Kidney capillary endothelial cell (primary cell): ENCODE measurements around the gene TRIM41.
A peak's percentile ranks its signal among the peaks of the same experiment; 100 is the strongest.

Experiments
- DNase-seq: peaks from one replicate; pipeline ENCODE4 v3.0.0-alpha.2; 2018; ENCODE audit warnings: low spot score

Gene TRIM41

DNA sequence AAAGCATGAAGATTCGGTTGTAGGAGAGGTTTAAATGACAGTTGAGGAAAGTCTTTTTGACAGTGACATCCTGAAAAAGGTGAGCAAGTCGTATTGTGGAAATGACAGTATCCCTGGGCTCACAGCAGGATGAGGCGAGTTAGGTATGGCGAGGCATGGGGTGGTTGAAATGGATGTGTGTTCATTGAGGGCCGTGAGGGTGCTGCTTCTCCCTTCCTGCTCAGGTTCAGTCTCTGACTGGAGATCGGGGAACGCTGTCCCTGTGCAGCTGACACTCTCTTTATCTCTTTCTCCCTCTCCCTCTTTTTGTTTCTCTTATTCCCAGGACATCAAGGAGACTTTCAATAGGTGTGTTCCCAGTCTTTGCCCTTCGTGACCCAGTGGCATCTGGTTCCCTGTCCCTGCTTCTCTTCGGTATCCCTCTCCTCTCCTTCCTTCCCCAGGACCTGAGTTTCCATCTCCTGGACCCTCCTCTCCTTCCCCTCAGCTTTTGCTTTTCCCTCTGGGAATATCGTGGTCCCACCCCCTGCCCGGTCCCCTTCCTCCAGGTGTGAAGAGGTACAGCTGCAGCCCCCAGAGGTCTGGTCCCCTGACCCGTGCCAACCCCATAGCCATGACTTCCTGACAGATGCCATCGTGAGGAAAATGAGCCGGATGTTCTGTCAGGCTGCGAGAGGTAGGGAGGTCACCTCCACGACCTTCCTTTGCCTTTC is 10.2 kb downstream of the TRIM41 start:
- DNase-seq, result no peak

GRCh38 chr5:181233801-181234454 is 10.8 kb downstream of the TRIM41 start:
- no peak for DNase-seq

DNA sequence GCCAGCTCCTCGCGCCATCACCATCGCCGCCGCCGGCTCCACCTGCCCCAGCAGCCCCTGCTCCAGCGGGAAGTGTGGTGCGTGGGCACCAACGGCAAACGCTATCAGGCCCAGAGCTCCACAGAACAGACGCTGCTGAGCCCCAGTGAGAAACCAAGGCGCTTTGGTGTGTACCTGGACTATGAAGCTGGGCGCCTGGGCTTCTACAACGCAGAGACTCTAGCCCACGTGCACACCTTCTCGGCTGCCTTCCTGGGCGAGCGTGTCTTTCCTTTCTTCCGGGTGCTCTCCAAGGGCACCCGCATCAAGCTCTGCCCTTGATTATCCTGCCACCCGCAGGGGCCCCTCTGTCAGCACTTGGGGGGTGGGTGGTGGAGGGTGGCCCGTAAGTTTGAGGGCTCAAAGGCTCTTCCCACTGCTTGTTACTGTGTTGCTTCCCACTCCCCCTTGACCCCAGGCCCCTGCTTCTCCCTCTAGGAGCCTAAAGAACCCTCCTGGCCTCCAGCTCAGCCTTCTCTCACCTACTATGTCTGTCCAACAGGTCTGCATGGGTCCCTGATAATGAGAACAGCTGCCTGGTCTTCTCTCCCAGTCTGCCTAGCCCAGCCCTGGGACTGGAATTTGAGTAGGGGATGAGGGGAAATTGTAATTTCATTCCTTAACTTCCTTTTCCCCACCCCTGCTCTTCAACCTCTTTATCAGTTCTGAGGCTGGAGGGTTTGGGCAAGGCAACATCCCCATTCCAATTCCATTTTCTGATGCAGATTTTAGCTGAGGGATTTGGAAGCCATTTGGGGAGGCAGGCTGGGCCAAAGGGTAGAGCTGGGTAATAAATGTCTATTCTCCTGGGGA is 11.6 kb downstream of the TRIM41 start:
- DNase-seq, result no peak

DNA sequence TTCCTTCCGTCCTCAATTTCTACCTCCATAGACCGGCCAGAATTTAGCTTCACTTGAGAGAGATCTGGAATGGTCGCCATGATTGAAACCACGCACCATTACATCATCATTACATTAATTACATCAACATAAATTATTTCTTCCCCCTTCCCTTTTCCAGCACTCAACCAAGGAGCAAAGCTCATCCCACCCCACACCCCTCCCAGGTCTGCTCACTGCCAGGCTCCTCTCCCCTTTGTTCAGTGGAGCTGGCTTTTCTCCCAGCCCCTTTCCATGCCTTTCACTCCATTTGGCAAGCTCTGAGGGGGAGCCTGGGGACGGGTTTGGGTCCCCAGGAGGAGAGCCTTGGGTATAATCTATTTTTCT is 12.2 kb downstream of the TRIM41 start:
- DNase-seq, result no peak

- no peak for DNase-seq
Observed at GRCh38 chr5:181235689-181236366, 12.7 kb downstream of the TRIM41 start.

DNA sequence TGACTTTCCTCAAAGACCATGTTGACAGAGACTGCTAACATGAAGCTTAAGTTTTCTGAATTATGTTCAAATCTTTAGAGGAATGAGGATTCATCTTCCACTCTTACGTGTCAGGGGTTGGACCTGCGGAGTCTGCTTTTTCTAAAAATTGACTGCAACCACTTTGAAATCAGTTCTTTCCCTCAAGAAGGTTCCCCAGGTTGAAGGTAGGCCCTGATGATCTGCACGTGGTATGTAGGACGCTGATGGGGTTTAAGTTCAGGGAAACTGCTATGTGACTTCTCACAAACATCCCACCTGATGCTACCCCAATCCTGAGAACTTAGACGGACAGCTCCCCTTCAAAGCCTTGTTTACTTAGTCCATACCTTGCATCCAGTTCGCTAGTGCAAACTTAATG is 13.4 kb downstream of the TRIM41 start:
- DNase-seq, result no peak

GRCh38 chr5:181236954-181237641 is 14.0 kb downstream of the TRIM41 start:
- DNase-seq, result no peak

DNA sequence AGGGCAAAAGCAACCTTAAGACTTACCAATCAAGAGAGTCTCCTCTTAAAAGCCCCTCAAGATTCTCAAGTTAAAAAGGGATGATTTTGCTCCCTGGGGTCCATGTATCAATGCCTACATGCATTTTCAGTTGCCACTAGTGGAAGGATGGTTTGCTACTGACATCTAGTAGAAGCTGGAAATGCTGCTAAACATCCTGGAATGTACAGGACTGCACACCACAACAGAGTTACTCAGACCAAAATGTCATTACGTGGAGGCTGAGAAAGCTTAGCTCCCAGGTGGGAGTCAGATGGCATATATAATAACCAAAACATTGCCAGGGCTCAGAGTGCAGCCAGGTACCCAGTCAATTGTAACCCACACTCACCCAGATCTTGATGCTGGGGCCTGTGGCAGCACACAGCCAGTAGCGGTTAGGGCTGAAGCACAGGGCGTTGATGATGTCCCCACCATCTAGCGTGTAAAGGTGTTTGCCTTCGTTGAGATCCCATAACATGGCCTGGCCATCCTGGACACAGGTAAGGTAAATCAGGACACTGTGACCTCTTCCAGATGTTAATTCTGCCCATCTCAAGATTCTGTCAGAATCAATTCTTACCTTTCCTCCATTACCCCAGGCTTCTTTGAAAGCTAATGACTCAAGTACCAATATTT is 14.8 kb downstream of the TRIM41 start:
- DNase-seq, result no peak

- DNase-seq, result no peak
Observed at GRCh38 chr5:181239062-181239663, 16.1 kb downstream of the TRIM41 start.

- peak; percentile 92 for DNase-seq
Observed at GRCh38 chr5:181241393-181241975, 18.4 kb downstream of the TRIM41 start.

- no peak for DNase-seq
Observed at GRCh38 chr5:181242031-181242451, 19.0 kb downstream of the TRIM41 start.

GRCh38 chr5:181243018-181243563 is 20.0 kb downstream of the TRIM41 start:
- DNase-seq, result no peak

- peak; percentile 87 for DNase-seq
Observed at GRCh38 chr5:181243564-181244343, 20.7 kb downstream of the TRIM41 start, which contains the start of gene RACK1. Gene RACK1 (minus strand): TSS chr5:181243906. CDS start chr5:181243800, 106 bp downstream.

GRCh38 chr5:181245427-181246275 is 22.6 kb downstream of the TRIM41 start:
- no peak for DNase-seq

GRCh38 chr5:181246276-181247049 is 23.4 kb downstream of the TRIM41 start:
- peak; percentile 78 for DNase-seq

DNA sequence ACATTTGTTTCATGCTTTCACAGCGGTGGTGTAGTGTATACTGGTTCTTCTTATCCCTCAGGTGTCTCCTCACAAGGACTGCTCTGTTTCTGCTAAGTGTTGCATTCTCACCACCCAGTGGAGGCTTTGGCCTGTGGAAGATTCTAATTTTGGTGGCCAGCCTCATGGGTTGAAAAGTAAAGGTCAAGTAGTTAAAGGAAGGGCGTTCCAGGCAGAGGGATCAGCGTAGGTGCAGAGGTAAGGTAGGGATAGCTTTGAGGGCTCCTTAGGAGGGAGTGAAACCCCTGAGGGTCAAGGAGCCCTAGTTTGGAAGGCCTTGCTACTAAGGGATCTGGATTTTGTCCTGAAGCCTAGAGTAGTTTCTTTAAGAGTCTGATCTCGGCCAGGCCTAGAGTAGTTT is 25.2 kb downstream of the TRIM41 start:
- DNase-seq, result no peak

DNA sequence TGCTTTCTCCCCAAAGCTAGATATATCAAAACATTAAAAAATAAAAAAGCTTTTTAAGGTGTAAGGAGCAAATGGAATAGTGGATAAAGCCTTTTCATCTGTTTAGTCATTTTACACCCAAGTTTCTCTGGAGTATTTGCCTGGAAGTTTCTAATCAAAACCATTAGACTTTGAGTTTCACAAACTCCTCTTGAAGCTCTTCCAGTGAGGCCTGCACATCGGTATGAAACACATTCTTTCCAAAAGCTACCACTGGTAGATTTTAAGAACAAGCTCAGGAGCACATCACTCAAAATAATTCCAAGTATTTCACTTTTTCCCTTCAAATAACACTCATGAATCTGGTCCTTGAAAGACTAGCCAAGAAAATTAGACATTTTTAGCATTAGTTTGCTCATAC is 32.2 kb downstream of the TRIM41 start:
- no peak for DNase-seq
